Measurements from ENCODE around the gene COG8. TPM values are rescaled to one million over a fixed set of nuclear protein-coding genes. Genes with fewer than 3 reads are reported as not detected.
"Not testable (repeated sequence)": the region's sequence is repeated elsewhere in the genome, so short reads cannot be mapped to it uniquely, and the experiment has no call there.

COG8 gene, protein sequence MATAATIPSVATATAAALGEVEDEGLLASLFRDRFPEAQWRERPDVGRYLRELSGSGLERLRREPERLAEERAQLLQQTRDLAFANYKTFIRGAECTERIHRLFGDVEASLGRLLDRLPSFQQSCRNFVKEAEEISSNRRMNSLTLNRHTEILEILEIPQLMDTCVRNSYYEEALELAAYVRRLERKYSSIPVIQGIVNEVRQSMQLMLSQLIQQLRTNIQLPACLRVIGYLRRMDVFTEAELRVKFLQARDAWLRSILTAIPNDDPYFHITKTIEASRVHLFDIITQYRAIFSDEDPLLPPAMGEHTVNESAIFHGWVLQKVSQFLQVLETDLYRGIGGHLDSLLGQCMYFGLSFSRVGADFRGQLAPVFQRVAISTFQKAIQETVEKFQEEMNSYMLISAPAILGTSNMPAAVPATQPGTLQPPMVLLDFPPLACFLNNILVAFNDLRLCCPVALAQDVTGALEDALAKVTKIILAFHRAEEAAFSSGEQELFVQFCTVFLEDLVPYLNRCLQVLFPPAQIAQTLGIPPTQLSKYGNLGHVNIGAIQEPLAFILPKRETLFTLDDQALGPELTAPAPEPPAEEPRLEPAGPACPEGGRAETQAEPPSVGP
- 47.9 and 48.7 TPM in 2 replicates for total RNA-seq

DNA sequence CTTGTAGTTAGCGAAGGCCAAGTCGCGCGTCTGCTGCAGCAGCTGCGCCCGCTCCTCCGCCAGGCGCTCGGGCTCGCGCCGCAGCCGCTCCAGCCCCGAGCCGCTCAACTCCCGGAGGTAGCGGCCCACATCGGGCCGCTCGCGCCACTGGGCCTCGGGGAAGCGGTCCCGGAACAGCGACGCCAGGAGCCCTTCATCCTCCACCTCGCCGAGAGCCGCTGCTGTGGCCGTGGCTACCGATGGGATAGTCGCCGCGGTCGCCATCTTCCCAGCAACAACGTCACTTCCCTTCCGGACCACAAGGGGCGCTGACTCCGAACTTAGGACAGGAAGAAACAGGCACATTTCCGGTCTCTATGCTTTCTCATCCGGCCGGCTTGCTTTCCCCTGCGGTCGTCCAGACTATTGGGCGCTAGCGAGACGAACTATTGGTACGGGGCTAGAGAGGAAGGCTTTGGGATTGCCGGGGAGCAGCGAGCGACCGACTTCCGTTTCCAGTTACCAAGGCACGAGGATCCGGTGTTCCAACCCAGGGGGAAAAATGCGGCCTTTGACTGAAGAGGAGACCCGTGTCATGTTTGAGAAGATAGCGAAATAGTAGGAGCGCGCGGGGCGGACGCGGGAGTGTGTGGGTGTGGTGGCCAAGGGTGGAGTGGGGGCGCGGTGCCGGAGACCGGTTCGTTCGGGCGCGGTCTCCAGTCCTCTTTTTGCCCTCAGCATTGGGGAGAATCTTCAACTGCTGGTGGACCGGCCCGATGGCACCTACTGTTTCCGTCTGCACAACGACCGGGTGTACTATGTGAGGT is at the start of gene COG8, which contains the start of gene NIP7:
Gene COG8, minus strand, starts transcription at position 276 of the 806 bp plus-strand sequence. Its CDS starts 12 bp downstream, at position 264.
Gene NIP7, plus strand, starts transcription at position 484 of the 806 bp plus-strand sequence. Its CDS starts 58 bp downstream, at position 542.
- peak; percentile 94 for DNase-seq (ENCODE audit: extremely low read depth, low read depth, low spot score)

DNA sequence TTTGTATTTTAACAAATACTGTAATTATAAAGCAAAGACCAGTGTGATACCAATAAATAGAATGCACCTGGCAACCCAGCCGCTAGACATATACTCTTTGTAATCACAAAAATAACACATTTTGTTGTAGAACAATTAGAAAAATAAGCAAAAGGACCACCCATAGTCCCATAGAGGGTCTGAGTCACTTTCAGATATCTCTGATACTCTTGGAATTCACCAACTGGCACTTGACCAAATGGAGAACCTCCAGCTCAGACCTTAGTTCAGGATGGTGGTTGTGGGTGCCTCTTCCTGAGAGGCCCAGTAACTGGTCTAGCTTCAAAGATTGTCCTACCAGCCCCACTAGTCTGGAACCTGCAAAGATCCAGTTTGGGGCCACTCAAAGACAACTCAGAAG is 47.2 kb upstream of the COG8 start:
- no peak for DNase-seq (ENCODE audit: extremely low read depth, low read depth, low spot score)

DNA sequence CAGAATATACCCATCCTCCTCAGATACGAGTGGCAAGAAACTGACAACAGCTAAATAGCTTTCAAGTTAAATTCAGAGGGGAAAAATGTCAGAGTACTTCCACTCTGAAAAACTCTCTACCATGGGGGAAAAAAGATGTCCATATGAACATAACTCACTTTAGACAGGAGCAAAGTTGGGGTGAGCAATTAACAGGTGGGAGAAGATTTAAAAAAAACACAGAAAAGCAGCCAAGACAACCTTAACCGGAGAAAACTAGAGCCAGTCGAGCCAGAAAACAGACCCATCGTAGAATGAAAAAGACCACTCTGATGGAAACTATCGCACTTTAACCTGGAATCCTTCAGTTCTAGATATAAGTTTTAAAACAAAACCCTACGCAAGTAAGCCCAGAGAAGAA is 45.6 kb upstream of the COG8 start:
- DNase-seq (ENCODE audit: extremely low read depth, low read depth, low spot score), result no peak

DNA sequence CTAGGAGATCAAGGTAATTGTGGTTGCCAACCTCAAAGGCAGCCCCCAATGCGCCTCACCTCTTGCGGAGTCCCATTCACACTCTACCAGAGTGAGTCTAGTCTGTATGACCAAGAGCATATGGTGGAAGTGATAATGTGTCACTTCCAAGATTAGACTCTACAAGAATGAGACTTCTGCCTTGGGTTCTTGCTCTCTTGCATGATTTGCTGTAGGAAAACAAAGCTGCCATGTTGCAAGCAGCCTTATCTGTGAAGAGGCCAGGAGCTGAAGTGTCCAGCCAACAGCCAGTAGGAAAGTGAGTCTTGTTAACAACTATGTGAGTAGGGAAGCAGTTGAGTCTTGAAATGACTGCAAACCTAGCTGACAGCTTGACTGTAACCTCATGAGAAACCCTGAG is 43.1 kb upstream of the COG8 start:
- no peak for DNase-seq (ENCODE audit: extremely low read depth, low read depth, low spot score)

DNA sequence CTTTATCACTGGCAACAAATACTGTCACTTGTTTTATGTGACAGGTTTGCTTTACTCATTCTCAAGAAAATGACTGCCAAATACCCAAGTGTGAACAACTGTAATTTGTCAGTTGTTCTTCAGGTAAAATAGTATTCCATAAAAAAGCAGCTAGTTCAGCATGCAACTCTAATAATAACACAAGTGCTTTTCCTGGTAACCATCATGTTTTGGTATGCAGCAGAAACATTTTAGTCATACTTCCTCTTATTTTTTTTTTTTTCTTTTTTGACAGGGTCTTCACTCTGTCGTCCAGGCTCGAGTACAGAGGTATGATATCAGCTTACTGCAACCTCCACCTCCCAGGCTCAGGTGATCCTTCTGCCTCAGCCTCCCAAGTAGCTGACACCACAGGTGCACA is 41.9 kb upstream of the COG8 start:
- DNase-seq (ENCODE audit: extremely low read depth, low read depth, low spot score), result no peak

DNA sequence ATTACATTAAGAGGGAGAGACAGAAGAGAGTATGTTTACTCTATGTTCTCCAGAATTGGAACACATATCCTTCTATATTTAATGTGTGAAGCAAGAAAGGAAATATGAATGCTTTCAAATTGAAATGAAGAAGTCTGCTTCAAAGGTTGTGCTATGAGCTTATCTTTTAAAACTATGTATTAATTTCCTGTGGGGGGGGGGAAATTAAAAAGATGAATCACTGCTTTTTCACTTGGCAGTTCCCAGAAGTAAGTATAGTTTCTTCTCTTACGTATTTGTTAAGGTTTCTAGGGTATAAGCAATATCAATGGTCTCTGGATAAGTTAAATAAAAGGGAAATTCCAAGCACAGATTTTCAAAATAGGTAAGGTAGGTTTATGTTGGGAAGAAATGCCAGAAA is 39.4 kb upstream of the COG8 start:
- no peak for DNase-seq (ENCODE audit: extremely low read depth, low read depth, low spot score)

DNA sequence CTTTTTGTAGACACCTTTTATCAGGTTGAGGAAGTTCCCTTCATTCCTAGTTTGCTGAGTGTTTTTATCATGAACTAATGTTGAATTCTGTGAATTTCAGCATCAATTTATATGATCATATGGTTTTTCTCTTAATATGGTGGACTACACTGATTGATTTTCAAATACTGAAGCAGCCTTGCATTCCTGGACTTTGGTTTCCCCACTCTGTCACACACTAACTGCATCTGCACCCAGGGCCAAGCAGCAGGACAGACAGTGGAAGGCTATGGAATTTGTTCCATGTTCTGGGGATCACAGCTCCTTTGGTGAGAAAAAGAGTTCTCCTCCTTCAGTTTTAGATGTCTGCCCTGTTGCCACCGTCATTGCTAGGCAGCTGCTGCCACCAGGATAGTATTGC is 38.7 kb upstream of the COG8 start:
- DNase-seq (ENCODE audit: extremely low read depth, low read depth, low spot score), result no peak

DNA sequence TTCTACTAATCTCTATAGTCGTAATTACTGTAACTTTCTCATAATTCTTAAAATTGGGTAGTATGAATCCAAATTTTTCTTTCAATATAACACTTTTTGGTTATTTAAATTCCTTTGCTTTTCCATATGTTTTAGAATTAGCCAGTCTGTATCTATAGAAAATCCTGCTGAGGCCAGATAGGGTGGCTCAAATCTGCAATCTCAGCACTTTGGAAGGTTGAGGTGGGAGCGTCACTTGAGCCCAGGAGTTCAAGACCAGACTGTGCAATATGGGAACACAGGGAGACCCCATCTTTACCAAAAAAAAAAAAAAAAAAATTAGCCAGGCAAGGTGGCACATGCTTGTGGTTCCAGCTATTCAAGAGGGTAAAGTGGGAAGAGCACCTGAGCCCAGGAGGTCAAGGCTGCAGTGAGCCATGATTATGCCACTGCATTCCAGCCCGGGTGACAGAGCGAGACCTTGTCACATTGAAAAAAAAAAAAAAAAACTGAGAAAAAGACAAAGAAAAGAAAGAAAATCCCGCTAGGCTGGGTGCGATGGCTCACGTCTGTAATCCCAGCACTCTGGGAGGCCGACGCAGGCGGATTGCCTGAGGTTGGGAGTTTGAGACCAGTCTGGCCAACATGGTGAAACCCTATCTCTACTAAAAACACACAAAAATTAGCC is 37.2 kb upstream of the COG8 start:
- DNase-seq (ENCODE audit: extremely low read depth, low read depth, low spot score), result no peak

DNA sequence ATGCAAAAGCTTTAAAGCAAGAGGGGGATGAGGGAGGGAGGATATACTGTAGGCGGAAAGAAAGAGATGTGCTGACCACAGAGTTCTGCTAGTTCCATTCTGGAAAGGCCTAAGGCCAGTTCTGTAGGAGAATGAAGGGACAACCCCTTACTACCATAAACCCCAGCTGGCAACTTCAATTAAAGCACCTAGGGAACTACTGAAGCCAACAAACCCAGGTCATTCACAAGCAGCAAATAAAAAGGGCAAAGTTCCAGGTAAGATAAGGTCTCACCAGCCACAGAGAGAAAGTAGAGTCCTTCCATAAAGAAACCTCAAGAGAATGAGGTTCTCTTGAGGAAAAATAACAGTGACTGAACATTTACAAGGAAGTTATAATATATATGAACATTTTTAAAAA is 33.7 kb upstream of the COG8 start:
- no peak for DNase-seq (ENCODE audit: extremely low read depth, low read depth, low spot score)

DNA sequence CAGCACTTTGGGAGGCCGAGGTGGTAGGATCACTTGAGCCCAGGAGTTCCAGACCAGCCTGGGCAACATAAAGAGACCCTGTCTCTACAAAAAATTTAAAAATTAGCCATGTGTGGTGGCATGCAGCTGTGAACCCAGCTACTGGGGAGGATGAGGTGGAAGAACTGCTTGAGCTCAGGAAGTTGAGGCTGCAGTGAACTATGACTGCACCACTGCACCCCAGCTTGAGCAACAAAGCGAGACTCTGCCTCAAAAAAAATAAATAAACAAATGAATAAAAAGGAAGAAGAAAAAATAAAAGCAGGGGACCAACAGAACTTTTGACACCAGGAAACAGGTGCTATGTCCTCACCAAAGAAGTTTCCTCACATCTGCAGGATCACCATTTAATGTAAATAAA is 32.2 kb upstream of the COG8 start:
- no peak for DNase-seq (ENCODE audit: extremely low read depth, low read depth, low spot score)

DNA sequence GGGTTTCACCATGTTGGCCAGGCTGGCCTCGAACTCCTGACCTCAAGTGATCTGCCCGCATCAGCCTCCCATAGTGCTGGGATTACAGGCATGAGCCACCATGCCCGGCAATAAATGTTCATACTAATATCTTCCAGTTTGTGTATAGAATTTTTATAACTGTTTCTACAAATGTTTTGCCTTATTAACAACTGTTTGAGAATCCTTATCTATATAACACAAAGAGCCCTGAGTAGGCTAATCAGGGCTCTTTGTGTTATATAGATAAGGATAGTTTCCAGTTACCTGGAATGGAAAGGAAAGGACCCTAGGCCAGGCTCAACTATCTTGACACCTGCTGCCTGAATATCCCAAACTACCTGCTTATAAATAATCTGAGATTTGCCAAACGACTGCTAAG is 29.5 kb upstream of the COG8 start:
- no peak for DNase-seq (ENCODE audit: extremely low read depth, low read depth, low spot score)

DNA sequence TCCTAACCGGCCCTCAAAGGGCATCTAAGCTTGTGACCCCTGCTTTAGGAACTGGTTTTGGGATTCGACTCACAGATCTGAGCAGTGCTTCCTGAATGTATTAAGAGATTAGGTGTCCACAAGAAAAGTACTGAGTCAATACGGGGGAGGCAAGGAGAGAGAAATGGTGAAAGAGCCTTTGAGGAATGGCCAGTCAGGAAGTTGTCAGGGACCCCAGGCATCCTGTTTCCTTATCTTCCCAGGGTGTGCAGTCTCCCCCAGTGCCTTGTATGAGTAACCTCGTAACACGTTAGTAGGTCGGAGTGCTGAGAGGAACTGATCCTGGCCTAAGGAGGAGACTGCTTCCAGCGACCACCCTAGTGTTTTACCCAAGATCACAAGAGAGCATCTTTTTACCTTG is 28.6 kb upstream of the COG8 start:
- DNase-seq (ENCODE audit: extremely low read depth, low read depth, low spot score), result no peak

DNA sequence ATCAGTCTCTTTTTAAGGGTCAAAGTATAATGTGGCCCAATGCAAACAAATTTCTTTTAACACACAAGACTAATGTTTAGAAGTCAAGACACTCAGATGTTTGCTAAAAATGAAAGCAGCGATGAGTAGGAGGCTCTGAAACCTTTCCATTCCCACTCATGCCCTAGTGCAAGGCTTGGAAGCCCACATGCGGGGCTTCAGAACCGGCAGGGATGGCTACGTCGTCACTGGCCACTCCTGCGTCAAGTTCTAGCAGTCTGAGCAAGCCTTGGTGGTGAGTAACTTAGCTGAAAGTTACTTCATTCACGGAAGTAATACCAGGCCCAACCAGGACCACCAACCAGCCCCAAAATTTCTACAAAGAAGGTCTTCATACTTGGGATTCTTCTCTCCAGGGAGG is 27.1 kb upstream of the COG8 start:
- no peak for DNase-seq (ENCODE audit: extremely low read depth, low read depth, low spot score)

DNA sequence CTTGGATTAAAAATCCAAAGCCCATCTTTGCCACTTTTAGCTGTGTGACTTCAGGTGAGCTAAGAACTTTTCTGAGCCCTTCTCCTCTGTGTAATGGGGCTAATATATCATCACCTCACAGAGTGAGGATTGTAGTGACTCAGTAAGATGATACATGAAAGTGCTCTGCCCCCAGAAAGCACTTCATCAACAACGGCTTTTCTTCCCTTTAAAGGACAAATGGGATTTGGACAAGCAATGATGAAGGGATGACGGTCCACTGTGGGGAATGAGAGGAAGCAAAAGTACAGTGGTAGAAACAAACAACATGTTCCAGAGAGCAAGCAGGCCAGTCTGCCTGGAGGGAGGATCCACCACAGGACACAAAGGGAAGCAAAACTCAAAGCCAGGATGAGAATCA is 26.5 kb upstream of the COG8 start:
- DNase-seq (ENCODE audit: extremely low read depth, low read depth, low spot score), result no peak

DNA sequence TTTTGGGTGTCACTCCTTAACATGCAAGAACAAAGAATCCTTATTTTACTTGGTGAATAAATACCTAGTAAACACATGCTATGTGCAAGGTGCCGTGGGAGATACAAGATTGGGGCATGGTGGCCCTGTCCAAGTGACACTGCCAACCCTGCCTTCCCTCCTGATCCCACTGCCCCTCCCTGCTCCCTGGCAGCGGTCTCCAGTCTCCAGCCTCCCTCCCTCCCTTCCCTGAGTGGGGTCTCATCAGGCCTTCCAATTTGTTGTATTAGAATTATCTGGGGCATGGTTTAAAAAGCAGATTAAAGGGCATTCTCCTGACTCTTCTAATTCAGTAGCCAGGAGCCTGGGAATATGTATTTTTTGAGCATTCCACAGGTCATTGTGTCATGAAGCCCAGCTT is 24.7 kb upstream of the COG8 start:
- no peak for DNase-seq (ENCODE audit: extremely low read depth, low read depth, low spot score)

DNA sequence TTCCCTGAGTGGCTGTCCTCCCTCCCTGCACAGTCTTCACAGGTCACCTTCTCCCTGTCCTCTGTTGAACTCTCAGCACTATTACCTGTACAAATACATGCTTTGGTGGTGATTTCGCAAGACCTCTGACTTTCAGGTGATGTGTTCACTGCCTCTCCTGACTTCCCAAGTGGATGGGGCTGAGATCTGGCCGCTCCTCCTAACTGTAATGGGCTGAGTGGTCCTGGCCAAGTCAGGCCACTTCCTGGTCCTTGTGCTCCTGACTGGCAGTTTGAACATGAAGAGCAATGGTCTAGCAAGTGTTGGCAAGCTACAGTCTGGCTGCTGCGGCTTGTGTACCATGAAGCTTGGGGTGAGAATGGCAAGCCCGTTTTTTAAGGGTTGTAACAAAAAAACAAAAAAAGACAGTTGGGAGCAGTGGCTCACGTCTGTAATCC is 23.9 kb upstream of the COG8 start:
- DNase-seq (ENCODE audit: extremely low read depth, low read depth, low spot score), result no peak

DNA sequence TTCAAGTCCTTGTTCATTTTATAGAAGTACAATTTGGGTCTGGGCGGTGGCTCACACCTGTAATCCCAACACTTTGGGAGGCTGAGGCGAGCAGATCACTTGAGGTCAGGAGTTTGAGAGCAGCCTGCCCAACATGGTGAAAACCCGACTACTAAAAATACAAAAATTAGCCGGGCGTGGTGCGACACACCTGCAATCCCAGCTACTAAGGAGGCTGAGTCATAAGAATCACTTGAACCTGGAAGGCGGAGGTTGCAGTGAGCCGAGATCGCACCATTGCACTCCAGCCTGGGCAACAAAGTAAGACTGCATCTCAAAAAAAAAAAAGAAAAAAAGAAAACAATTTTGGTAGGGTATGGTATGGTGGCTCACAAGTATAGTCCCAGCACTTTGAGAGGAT is 20.7 kb upstream of the COG8 start:
- DNase-seq (ENCODE audit: extremely low read depth, low read depth, low spot score), result not testable (repeated sequence)

DNA sequence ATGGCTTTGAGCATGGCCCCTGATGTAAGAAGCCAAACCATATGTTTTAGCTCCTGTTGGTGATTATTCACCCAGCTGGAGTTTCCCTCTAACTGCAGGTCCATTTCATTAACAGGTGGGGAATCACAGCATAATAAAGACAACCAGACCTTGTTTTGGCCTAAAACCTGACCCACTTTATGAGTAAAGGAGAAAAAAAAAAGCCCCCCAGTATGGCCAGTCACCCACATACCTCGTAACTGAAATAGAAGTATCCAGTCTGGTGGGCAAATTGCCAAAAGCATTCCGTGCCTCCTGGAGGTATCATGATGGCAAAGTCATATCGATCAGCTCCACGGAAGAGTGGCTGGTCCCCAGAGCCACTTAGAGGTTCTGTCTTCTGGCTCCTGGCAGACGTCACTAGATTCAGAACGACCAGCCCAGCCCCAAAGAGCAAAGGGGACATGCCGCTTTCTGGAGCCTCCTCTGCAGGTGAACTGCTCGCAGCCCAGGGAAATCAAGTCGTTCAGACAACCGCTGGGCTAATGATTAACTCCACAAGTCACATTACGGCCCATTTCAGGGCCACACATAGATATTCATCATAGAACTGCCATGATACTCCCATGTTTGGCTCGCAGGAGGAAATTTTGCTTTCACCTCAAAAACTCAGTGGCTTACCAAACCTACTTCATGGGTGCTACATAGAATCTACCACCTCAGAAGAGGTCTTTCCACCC is 12.1 kb upstream of the COG8 start, which contains the start of gene TMED6:
Gene TMED6, minus strand, starts transcription at position 478 of the 719 bp plus-strand sequence. Its CDS starts 33 bp downstream, at position 445.
- no peak for DNase-seq (ENCODE audit: extremely low read depth, low read depth, low spot score)

DNA sequence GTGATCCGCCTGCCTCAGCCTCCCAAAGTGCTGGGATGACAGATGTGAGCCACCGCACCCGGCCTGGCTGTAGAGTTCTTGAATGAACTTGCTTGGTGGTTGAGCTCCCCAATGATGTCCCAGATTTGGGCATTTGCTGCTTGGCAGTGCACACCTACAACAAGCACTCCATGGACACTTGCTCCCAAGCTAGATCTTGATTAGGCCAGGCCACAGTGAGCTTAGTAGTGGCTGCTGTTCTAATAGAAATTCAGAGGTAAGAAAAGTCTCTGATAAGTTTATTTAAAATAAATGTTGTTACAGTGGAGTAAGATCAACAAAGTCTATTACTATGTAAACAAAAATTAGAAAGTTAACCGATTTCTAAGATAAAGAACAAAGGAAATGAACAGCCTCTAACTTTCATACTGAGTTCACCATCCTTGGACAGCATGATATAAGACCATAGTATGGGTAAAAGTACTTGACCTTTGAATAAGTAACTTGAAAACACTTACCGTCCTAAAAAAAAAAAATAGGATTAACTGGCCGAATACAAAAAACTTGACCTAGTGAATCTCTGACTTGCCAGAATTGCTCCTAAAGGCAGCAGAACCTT is 11.3 kb upstream of the COG8 start:
- no peak for DNase-seq (ENCODE audit: extremely low read depth, low read depth, low spot score)

DNA sequence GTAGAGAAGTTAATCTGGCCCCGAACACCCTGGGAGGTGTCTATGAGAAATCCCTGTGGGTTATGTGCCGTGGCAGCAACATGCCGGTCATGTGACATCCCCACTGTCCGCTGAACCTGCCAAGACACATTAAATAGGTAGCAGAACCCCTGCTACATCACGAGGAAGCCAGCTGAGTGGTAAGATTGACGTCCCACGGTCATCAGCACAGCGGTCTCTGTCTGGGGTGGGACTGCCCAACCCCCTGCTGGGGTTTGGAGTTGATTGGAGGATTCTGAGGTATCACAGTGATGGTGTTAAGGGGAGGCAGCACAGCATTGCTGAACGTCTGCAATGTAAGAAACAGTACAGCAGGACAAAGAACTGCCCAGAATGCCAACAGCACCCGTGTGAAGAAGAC is 10.2 kb upstream of the COG8 start:
- DNase-seq (ENCODE audit: extremely low read depth, low read depth, low spot score), result no peak
